HepG2 (cell line): ENCODE measurements around the gene PRKCG. TPM values are rescaled to one million over a fixed set of nuclear protein-coding genes. Genes with fewer than 3 reads are reported as not detected.

Source experiments
- CEBPB ChIP-seq: IDR thresholded peaks from 2 replicates; pipeline ENCODE4 v1.6.1; 2011; ENCODE audit warnings: low read depth, low read length, improper control_type of control experiment, borderline replicate concordance
- CHD4 ChIP-seq: fragments of 200-600 bp; sonication (generic); IDR thresholded peaks from 2 replicates; pipeline ENCODE4 v1.7.0; 2017; ENCODE audit warnings: mild to moderate bottlenecking, low read length, borderline replicate concordance
- ESRRA ChIP-seq: sonication (generic); formaldehyde crosslinking; IDR thresholded peaks from 2 replicates; pipeline ENCODE4 v1.5.1; 2020; ENCODE audit warnings: mild to moderate bottlenecking, low read depth, missing genetic modification reagents
- HNF4G ChIP-seq, 2 experiments: sonication (generic) in 1 of 2; formaldehyde crosslinking in 1 of 2; IDR thresholded peaks; 2 replicates each; pipeline versions ENCODE4 v1.4.0 to v1.6.1; 2011 to 2020; ENCODE audit warnings: borderline replicate concordance in 2 of 2, low read depth in 2 of 2, mild to moderate bottlenecking in 2 of 2, low read length in 1 of 2, missing genetic modification reagents in 1 of 2, moderate library complexity in 1 of 2
- MED13 ChIP-seq: sonication (generic); formaldehyde crosslinking; IDR thresholded peaks from 2 replicates; pipeline ENCODE4 v1.5.0; 2020; ENCODE audit warnings: missing genetic modification reagents
- NFRKB ChIP-seq: fragments of 450-650 bp; IDR thresholded peaks from 2 replicates; pipeline ENCODE4 v1.6.1; 2017
- NR2C2 ChIP-seq: sonication (generic); formaldehyde crosslinking; IDR thresholded peaks from 2 replicates; pipeline ENCODE4 v1.4.0; 2020; ENCODE audit warnings: missing genetic modification reagents, mild to moderate bottlenecking, moderate library complexity, borderline replicate concordance
- PHB2 ChIP-seq: fragments of 450-650 bp; IDR thresholded peaks from 2 replicates; pipeline ENCODE4 v1.6.1; 2018; ENCODE audit not compliant: partially characterized antibody
- PPARG ChIP-seq: conservative IDR thresholded peaks from 2 replicates; pipeline ENCODE4 v1.6.1; 2016; ENCODE audit warnings: missing biosample characterization, missing genetic modification reagents
- RFXAP ChIP-seq: sonication (generic); formaldehyde crosslinking; IDR thresholded peaks from 2 replicates; pipeline ENCODE4 v1.4.0; 2020; ENCODE audit warnings: missing genetic modification reagents, borderline replicate concordance
- ZNF343 ChIP-seq: sonication (generic); formaldehyde crosslinking; IDR thresholded peaks from 2 replicates; pipeline ENCODE4 v1.4.0; 2020; ENCODE audit warnings: mild to moderate bottlenecking, missing genetic modification reagents
- ZNF572 ChIP-seq: sonication (generic); formaldehyde crosslinking; IDR thresholded peaks from 2 replicates; pipeline ENCODE4 v1.5.1; 2020; ENCODE audit warnings: mild to moderate bottlenecking, missing genetic modification reagents
- ZNF619 ChIP-seq: sonication (generic); formaldehyde crosslinking; IDR thresholded peaks from 2 replicates; pipeline ENCODE4 v1.4.0; 2020; ENCODE audit warnings: mild to moderate bottlenecking, missing genetic modification reagents
- ZNF629 ChIP-seq: sonication (generic); formaldehyde crosslinking; conservative IDR thresholded peaks from 2 replicates; pipeline ENCODE4 v1.5.0; 2020; ENCODE audit warnings: missing genetic modification reagents
- ZNF776 ChIP-seq: sonication (generic); formaldehyde crosslinking; IDR thresholded peaks from 2 replicates; pipeline ENCODE4 v1.4.0; 2020; ENCODE audit warnings: mild to moderate bottlenecking, missing genetic modification reagents
- polyA plus RNA-seq, 8 experiments: library from polyadenylated mRNA; depleted of rRNA in 3 of 8; stranded (reverse) in 7 of 8; unstranded in 1 of 8; fragments of >200 nt; fragmentation: Illumina TruSeq in 4 of 8; extraction: Trizol in 4 of 8; gene quantifications; 2 replicates each; pipeline versions ENCODE4 v1.2.1 to v1.2.3, GENCODE V29; 2011 to 2016; ENCODE audit warnings: low read depth in 4 of 8, missing spikeins in 1 of 8, mixed read lengths in 1 of 8; ENCODE audit not compliant: insufficient read depth in 1 of 8
- total RNA-seq, 5 experiments: library from RNA; depleted of rRNA; stranded (reverse); fragments of >200 nt; fragmentation: Illumina TruSeq; extraction: Trizol; gene quantifications; 2 replicates each; pipeline ENCODE4 v1.2.3, GENCODE V29; 2016; ENCODE audit warnings: low read depth in 1 of 5
- TF ChIP-seq, protein P1 (sequence below): sonication (generic); formaldehyde crosslinking; IDR thresholded peaks from 2 replicates; pipeline ENCODE4 v1.8.1; 2023; ENCODE audit warnings: mild to moderate bottlenecking, moderate library complexity, missing genetic modification reagents
- TF ChIP-seq, protein P2 (sequence below): sonication (generic); formaldehyde crosslinking; IDR thresholded peaks from 2 replicates; pipeline ENCODE4 v1.8.0; 2022; ENCODE audit warnings: missing genetic modification reagents, mild to moderate bottlenecking, moderate library complexity, borderline replicate concordance
- TF ChIP-seq, protein P3 (sequence below): sonication (generic); formaldehyde crosslinking; IDR thresholded peaks from 2 replicates; pipeline ENCODE4; 2020; ENCODE audit warnings: missing genetic modification reagents, mild to moderate bottlenecking, borderline replicate concordance
- TF ChIP-seq, protein P4 (sequence below): IDR thresholded peaks from 2 replicates; pipeline ENCODE4 v1.6.1; 2016; ENCODE audit warnings: missing biosample characterization, missing genetic modification reagents, low read depth

The PRKCG gene
- total and polyA plus RNA-seq, 2 of the 13 experiments (the other 11 are each of a cell fraction or from before 2014, with no cell fraction given): 0.02 to 0.03 TPM

DNA sequence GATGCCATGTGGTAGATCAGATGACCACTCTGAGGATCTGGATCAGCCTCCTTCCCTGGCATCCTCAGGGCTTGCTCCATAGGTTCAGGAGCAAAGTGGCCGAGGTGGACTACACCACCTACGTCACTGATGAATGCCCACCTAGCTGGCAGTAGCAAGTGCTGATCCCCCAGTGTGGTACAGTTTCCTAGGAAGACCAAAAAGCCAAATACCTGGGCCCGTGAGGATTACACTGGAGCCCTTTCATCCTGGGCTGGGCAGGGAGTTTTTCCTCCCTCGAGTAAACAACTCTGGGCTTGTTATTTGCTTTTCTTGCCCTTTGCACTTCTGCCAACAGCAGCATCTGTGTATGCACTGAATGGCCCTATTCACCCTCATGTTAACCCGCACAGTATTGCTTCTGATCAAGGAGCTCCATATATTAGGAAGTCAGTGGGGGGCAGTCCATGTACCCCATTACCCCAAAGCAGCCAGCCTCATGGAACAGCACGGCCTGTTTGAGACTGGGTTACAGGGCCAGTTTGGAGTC lies 17.6 kb upstream of the PRKCG start (continued):
- TF ChIP-seq, protein P1, sequence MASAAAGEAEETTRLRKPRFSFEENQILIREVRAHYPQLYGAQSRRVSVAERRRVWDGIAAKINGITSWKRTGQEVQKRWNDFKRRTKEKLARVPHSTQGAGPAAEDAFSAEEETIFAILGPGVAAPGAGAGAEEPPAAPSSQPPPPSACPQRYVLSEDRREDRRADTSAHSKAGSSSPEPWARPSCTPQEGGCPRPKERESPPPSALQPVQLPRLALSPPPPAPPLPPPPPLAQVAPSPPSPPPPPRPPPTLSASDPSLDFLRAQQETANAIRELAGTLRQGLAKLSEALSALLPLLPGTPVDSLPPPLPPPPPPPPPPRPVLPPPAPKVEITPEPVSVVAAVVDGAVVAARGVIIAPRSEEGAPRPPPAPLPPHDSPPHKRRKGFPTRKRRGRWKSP (CRISPR knock-in tag): peak; percentile 77; the same call in 1 of the 2 replicates
- TF ChIP-seq ZNF629 (CRISPR knock-in tag) (peak; percentile 12; the same call in 1 of the 2 replicates), PPARG (CRISPR knock-in tag) (peak; percentile 90), CEBPB (no peak), HNF4G (IDR thresholded peaks at IDR 0.05; ENCODE audit: borderline replicate concordance, low read depth, low read length) (peak; percentile 99), HNF4G (CRISPR knock-in tag; IDR thresholded peaks at IDR 0.05; ENCODE audit: borderline replicate concordance, low read depth) (peak; percentile 85), NFRKB (no peak), ZNF572 (CRISPR knock-in tag) (no peak), PHB2 (no peak), ZNF619 (CRISPR knock-in tag) (no peak; the same call in 1 of the 2 replicates), CHD4 (0 out of 2 replicates have a peak, but pooled peaks have one; percentile 48), RFXAP (CRISPR knock-in tag) (no peak), ZNF343 (CRISPR knock-in tag) (no peak), MED13 (CRISPR knock-in tag) (0 out of 2 replicates have a peak, but pooled peaks have one; percentile 14), ZNF776 (0 out of 2 replicates have a peak, but pooled peaks have one; percentile 10), ESRRA (CRISPR knock-in tag) (peak; percentile 33; the same call in 1 of the 2 replicates), NR2C2 (CRISPR knock-in tag) (peak; percentile 50; the same call in 1 of the 2 replicates)
- TF ChIP-seq, protein P2, sequence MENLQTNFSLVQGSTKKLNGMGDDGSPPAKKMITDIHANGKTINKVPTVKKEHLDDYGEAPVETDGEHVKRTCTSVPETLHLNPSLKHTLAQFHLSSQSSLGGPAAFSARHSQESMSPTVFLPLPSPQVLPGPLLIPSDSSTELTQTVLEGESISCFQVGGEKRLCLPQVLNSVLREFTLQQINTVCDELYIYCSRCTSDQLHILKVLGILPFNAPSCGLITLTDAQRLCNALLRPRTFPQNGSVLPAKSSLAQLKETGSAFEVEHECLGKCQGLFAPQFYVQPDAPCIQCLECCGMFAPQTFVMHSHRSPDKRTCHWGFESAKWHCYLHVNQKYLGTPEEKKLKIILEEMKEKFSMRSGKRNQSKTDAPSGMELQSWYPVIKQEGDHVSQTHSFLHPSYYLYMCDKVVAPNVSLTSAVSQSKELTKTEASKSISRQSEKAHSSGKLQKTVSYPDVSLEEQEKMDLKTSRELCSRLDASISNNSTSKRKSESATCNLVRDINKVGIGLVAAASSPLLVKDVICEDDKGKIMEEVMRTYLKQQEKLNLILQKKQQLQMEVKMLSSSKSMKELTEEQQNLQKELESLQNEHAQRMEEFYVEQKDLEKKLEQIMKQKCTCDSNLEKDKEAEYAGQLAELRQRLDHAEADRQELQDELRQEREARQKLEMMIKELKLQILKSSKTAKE (CRISPR knock-in tag): peak; percentile 69; the same call in 1 of the 2 replicates
- TF ChIP-seq, protein P3, sequence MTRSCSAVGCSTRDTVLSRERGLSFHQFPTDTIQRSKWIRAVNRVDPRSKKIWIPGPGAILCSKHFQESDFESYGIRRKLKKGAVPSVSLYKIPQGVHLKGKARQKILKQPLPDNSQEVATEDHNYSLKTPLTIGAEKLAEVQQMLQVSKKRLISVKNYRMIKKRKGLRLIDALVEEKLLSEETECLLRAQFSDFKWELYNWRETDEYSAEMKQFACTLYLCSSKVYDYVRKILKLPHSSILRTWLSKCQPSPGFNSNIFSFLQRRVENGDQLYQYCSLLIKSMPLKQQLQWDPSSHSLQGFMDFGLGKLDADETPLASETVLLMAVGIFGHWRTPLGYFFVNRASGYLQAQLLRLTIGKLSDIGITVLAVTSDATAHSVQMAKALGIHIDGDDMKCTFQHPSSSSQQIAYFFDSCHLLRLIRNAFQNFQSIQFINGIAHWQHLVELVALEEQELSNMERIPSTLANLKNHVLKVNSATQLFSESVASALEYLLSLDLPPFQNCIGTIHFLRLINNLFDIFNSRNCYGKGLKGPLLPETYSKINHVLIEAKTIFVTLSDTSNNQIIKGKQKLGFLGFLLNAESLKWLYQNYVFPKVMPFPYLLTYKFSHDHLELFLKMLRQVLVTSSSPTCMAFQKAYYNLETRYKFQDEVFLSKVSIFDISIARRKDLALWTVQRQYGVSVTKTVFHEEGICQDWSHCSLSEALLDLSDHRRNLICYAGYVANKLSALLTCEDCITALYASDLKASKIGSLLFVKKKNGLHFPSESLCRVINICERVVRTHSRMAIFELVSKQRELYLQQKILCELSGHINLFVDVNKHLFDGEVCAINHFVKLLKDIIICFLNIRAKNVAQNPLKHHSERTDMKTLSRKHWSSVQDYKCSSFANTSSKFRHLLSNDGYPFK: peak; percentile 54; the same call in 1 of the 2 replicates
- TF ChIP-seq, protein P4, sequence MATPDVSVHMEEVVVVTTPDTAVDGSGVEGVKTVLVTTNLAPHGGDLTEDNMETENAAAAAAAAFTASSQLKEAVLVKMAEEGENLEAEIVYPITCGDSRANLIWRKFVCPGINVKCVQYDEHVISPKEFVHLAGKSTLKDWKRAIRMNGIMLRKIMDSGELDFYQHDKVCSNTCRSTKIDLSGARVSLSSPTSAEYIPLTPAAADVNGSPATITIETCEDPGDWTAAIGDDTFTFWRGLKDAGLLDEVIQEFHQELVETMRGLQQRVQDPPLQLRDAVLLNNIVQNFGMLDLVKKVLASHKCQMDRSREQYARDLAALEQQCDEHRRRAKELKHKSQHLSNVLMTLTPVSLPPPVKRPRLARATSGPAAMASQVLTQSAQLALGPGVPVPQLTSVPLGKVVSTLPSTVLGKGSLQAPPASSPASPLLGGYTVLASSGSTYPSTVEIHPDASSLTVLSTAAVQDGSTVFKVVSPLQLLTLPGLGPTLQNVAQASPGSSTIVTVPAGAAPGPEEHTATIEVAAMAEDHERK (CRISPR knock-in tag): 0 out of 2 replicates have a peak, but pooled peaks have one; percentile 39
